Measurements from ENCODE around the gene SCN11A.

- TF ChIP-seq CTCF (IDR thresholded peaks at IDR 0.05) (no peak), POLR2A (IDR thresholded peaks at IDR 0.05) (no peak)
These were observed 13.6 kb downstream of the SCN11A start for GRCh38 chr3:39038165-39038564.

All from uterus (tissue), 2 donors.